Hematopoietic multipotent progenitor cell (in vitro differentiated cells): ENCODE measurements around the gene ALDH9A1. TPM values are rescaled to one million over a fixed set of nuclear protein-coding genes. Genes with fewer than 3 reads are reported as not detected.
A peak's percentile ranks its signal among the peaks of the same experiment; 100 is the strongest.
"Not testable (repeated sequence)": the region's sequence is repeated elsewhere in the genome, so short reads cannot be mapped to it uniquely, and the experiment has no call there.

ENCODE experiments used
- DNase-seq, 3 donors: peaks; one replicate each; pipeline ENCODE4 v3.0.0-alpha.2; 2011 to 2015; ENCODE audit warnings: low read depth in 2 of 3, low spot score in 2 of 3
- total RNA-seq: library from RNA; depleted of rRNA; stranded (reverse); fragments of >200 nt; gene quantifications from one replicate; pipeline ENCODE4 v1.2.3, GENCODE V29; 2012

ALDH9A1 gene
- total RNA-seq, 1 donor: 22.9 TPM

- no peak for DNase-seq
Observed at GRCh38 chr1:165647970-165648369, 50.4 kb downstream of the ALDH9A1 start.

DNA sequence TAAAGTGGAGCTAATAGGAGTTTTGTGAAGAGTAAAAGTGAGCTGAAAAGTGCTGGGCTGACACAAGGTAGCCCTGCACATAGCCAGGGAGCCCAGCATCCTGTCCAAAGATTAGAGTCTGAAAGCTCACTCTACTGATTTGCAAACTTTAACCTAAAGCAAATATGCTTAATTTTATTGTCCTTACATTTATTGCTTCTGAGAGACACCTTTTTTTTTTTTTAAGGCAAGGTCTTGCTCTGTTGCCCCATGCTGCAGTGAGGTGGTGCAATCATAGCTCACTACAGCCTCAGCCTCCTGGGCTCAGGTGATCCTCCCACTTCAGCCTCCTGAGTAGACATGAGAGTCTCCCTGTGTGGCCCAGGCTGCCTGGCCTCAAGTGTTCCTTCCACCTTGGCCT lies 50.8 kb downstream of the ALDH9A1 start:
- DNase-seq: no peak

- peak in 2 of 3 donors; percentile 33 to 35 for DNase-seq
Observed at GRCh38 chr1:165645654-165646366, 52.6 kb downstream of the ALDH9A1 start.

DNA sequence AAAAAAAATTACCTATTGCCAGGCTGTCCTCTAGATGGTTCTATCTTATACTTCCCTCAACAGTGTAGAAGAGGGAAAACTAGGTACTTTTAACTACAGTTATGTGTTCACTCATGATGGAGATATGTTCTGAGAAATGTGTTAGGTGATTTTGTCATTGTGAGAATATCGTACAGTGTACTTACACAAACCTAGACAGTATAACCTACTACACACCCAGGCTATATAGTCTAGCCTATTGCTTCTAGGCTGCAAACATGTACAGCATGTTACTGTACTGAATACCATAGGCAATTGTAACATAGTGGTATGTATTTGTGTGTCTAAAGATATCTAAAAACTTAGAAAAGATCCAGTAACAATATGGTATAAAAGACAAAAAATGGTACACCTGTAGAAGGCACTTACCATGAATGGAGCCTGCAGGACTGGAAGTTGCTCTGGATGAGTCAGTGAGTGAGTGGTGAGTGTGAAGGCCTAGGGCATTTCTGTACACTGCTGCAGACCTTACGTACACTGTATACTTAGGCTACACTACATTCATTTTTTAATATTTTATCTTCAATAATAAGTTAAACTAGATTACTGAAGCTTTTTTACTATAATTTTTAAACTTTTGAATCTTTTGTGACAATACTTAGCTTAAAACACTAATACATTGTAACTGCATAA lies 54.2 kb downstream of the ALDH9A1 start:
- DNase-seq: no peak

DNA sequence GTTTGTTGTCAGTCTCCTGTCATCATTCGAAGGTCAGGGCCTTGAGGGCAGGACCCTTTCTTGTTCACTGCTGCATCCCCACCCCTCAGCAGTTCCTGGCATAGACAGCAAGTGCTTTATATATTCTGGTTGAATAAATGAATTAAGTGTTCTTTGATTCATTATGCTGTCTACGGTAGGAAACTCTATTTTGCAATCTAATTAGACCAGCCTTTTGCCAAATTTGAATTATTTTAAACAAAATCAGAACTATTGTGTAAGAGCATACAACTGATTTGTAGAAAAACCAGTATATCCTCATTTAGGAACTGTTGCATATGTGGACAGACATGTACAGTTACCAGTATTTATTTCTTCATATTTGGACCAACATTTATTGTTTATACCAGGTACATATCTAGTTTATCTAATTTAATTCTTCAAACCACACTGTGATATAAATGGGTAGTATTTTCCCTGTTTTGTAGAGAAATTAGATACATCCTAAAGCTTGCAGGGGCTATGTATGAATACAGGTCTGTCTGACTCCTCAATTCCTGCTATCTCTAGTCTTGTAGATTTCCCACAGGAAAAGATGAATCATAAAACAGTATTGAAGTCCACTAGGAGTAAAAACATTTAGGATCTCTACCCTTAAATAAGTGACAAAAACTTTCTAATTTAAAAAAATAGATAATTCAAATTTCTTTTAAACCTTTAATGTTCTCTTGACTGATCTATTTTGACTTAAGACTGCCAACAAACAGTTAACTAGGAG lies 57.0 kb downstream of the ALDH9A1 start:
- no peak for DNase-seq

GRCh38 chr1:165639821-165640623 lies 58.3 kb downstream of the ALDH9A1 start:
- no peak for DNase-seq

DNA sequence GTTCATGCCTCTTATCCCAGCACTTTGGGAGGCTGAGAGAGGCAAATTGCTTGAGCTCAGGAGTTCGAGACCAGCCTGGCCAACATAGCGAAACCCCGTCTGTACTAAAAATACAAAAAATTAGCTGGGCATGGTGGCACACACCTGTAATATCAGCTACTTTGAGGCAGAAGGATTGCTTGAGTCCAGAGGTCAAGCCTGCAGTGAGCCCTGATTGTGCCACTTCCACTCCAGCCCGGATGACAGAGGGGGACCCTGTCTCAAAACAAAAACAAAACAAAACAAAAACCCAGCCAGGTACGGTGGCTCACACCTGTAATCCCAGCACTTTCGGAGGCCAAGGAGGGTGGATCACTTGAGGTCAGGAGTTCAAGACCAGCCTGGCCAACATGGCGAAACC lies 60.2 kb downstream of the ALDH9A1 start:
- not testable (repeated sequence) for DNase-seq

- DNase-seq: no peak
Observed at GRCh38 chr1:165637427-165637826, 60.9 kb downstream of the ALDH9A1 start.

- no peak for DNase-seq
Observed at GRCh38 chr1:165635823-165636222, 62.5 kb downstream of the ALDH9A1 start.

- no peak for DNase-seq
Observed at GRCh38 chr1:165635329-165635728, 63.0 kb downstream of the ALDH9A1 start.

- DNase-seq: no peak
Observed at GRCh38 chr1:165634154-165634921, 64.0 kb downstream of the ALDH9A1 start.

GRCh38 chr1:165633614-165634013 lies 64.7 kb downstream of the ALDH9A1 start:
- DNase-seq: no peak

- DNase-seq: no peak
Observed at GRCh38 chr1:165632491-165632890, 65.9 kb downstream of the ALDH9A1 start.

DNA sequence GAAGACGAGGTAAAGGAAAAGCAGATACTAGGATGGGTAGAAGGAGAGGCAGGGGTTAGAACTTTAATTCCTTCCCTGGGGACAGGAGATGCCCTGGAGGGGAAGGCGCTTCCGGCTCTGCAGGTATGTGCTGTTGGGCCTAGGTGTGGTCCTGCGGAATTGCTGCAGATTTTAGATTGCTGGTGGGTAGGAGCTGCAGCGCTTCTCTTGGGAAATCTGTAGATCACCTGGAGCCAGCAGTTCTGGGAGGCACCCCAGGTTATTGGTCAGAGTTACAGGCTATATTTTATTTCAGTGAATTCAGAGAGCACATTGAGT lies 66.3 kb downstream of the ALDH9A1 start:
- no peak for DNase-seq

GRCh38 chr1:165631342-165632151 lies 66.8 kb downstream of the ALDH9A1 start:
- DNase-seq: peak; percentile 7 to 79 (median 78)

- DNase-seq: peak; percentile 84 to 98 (median 92)
Observed at GRCh38 chr1:165630629-165631341, 67.6 kb downstream of the ALDH9A1 start, which contains the start of gene MGST3. Gene MGST3 (plus strand): TSS chr1:165631234. CDS start chr1:165649848, 18,614 bp downstream.

DNA sequence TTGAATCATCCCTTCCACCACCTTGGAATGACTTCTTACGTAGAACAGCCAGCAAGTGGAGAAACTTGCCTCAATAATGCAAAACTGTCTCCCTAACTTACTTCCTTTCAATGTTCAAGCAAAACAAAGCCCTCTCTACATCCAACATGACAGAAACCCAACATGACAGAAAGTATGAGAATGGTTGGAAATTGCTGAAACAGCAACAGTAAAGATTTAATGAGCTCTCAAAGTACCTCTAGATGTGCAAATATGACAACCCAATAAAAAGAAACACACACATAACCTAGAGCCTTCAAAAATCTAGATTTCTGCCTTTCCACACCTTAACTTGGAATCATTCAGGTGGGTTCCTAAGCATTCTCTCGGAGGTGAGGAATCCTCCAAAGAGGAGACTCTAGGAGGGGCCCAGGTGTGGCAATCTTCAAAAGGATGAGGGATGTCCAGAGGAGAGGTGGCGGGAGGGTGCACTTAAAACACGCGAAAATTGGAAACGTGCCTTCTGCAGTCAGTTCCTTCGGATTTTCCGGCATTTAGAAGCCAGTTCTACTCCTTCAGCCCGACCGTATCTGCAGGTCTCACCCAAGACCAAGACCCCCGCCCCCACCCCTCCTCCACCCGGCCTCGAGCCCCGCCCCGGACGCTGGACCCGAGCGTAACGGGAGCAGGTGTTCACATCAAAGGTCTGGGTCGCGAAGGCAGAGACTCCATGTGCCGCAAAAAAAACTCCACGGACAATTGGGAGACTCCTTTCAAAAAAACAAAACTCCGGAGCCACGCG lies 68.3 kb downstream of the ALDH9A1 start:
- no peak for DNase-seq

DNA sequence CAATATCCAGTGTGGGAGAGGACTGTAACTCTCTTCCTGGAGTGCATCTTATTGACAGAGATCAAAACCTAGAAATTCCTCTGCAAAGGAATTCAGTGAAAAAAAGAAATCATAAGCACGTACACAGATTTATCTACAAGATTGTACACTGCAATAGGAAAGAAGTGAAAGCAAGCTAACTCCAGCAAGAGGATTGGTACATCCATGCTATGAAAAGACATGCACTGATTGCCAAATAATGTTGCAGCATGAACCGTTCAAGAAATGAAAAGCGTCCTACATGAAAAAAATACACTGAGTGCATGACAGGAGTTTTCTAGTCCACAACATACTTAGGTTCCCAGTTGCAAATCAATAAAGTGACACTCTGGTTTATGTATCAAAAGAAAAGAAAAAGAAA lies 69.2 kb downstream of the ALDH9A1 start:
- no peak for DNase-seq
